Stimulated activated CD8-positive, alpha-beta memory T cell treated with anti-CD3 and anti-CD28 coated beads, Interleukin-7, amount 100 ng/mL, for 1 hour (primary cell): ENCODE data around the gene FRMPD1.
"Not testable (repeated sequence)": the region's sequence is repeated elsewhere in the genome, so short reads cannot be mapped to it uniquely, and the experiment has no call there.

Experiments
- DNase-seq, 2 donors: peaks; one replicate each; pipeline ENCODE4 v3.0.0-alpha.2; 2020; ENCODE audit warnings: low read depth in 2 of 2

The FRMPD1 gene

DNA sequence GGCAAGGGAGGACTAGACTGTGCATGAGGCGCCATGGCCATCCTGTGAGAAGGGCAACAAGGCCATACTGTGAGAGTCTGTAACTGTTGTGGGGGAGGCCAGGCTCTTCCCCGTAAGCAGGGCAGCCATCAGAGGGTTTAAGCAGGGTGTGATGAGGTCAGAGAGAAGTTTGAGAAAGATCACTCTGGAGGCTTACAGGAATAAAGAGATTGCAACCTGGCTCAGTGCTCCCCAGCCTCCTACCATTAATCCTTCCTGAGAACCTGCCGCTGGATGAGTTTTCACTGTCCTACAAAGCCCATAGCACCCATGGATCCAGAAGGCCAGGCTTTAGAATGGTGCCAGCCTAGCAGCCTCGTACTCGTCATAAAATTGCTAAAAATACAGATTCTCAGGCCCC lies 88.5 kb downstream of the FRMPD1 start:
- DNase-seq: no peak

DNA sequence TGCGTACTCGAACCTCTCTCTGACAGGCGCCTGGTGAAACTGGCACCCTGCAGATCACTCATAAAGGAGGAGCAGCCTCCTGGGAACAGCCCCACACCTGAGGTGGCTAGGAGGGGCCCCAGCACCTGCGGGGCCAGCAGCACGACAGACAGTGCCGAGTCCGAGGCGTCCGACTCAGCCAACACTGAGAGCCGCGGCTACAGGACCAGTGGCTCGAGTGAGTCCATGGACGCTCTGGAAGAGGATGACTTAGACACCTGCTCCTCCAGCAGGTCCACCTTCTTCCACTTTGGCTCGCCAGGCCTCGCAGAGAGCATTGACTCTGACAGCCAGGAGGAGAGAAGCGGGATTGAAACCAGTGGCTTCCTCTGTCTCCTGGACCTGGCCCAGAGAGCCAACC lies 89.4 kb downstream of the FRMPD1 start:
- DNase-seq: no peak

DNA sequence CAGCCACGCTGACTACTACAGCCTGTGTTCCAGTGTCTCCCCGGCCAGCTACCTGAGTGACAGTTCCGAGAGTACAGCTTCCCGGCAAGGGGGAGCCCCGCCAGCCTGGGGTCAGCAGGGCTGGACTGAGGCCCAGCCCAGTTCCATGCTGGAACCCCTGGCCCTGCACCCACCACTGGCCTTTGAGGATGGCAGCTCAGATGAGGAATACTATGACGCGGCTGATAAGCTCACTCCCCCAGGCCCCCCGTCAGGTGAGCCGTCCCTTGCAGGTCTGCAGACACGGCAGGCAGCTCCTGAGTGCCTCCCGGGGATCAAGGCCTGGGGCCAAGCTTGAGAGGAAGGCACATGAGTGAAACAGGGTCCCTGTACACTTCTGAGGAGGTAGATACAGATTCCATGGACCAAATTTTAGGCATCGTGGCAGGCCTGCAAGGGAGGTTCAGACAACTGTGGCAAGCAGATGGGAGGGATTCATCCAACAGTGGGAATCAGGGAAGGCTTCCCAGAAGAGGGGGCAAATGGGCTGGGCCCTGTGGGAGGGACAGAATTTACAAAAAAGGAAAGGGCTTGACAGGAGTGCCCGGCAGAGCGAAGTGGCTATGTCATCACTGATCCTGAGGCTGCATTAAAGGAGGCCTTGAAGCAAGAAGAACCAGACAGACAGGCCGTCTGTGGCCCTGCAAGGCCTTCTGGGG lies 90.0 kb downstream of the FRMPD1 start:
- no peak for DNase-seq

DNA sequence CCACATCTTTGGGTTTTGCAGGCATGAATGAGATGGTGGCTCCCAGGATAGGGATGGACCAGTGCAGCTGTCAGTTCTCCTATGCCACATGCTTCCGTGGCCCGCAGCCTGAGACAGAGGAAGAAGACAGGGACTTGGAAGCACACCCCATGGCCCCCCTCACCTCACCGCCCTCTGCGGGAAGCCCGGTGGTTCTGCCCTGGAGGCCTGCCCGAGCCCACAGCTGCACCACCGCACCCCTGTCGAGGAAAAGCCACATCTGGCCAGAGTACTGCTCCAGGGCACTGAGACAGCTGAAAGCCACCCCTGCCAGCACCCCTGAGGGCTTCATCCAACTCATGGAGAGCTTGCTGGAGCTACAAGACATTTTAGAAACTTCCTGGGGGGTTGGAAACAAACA lies 95.2 kb downstream of the FRMPD1 start:
- no peak for DNase-seq

DNA sequence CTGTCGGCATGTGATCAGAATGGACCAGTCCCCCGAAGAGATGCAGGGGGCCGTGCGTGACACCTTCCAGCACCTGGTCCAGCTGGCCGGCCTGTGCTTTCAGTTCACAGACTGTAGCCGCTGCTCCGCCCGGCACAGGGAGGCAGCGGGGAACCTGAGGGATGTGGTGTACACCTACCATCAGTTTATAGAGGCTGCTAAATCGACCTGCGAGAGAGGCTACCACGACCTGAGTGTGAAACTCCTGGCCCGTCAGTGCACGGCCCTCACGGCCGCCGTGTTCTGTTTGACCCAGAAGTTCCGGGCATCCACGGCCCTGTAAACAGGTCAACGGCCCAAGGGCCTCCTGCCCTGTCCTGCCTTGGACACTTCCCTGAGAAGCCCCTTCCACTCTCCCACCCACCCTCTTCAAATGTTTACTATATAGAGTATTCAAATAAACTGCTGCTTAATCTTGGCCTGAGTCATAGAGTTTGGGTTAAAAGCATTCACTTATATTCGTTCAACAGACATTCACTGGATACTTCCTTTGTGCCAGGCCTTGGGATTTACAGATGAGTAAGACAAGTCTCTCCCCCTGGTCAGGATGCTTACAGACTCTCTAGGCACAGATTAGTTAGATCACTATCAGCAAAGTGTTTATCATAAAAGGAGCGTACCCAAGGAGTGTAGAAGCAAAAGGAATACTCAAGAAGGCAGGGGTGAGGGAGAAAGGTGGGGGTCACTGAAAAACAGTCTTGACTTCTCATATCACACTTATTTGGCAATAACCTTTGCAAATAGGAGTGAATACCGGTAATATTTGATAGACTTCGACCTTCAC lies 95.9 kb downstream of the FRMPD1 start:
- no peak for DNase-seq

DNA sequence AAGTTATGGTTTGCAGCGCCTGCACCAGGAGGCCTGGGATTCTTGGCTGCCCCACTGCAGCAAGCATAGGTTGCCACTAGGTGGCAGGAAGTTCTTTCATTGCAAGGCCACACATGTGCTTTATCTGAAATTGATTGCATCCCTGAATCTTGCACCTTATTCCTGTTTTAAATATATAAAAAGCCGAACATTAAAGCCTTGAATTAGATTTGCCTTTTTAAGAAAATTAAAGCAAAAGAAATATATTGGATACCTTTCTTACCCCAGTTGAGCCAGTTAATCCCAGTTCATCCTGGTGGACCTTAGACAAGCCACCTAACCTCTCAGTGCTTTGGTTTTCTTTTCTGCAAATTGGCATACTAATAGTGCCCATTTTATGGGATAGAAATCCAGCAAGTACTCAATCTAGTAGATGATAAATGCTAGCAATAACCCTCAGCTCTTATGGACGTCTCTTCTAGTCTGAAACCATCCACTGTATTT lies 96.6 kb downstream of the FRMPD1 start:
- DNase-seq: peak in 1 of 2 donors; percentile 14

DNA sequence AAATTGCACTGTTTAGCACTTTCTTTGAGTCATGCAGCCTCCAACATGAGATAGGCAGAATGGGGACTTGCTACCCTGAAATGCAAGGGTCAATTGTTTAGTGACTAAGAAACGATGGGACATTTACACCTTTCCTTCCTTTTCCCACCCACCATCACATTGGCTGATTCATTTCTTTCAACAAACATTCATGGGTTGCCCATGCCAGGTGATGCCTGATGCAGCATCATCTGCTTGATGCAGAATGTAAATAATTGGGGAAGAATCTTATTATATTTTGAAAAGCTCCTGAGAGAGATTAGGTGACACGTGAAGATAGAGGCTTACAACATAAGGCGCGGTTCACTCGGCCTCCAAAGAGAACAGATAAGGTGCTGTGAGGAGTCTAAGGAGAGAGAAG lies 98.4 kb downstream of the FRMPD1 start:
- DNase-seq: no peak

DNA sequence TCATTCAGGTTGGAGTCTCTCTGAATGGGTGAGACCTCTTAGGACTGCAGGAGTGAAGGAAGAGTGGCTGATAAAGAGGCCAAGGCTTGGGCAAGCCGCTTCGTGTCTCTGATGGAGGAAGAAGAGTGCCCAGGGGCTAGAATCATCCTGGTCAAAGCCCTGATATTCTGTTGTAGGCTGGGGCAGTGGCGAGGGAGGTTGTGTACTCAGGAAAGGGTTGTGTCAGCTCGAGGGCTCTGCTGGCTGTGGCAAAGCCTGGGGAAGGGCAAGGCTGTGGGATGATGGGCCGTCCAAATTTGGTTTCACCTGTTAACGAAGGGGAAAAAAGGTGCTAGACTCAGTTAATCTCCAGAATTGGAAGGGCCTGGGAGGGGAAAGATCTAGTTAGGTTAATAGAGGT lies 100.4 kb downstream of the FRMPD1 start:
- DNase-seq: no peak

DNA sequence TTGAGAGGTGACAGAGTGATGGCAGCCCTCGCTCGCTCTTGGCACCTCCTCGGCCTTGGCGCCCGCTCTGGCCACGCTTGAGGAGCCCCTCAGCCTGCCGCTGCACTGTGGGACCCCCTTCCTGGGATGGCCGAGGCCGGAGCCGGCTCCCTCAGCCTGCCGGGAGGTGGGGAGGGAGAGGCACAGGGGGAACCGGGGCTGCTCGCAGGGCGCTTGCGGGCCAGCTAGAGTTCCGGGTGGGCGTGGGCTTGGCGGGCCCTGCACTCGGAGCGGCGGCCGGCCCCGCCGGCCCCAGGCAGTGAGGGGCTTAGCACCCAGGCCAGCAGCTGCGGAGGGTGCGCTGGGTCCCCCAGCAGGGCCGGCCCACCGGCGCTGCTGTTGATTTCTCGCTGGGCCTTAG lies 101.0 kb downstream of the FRMPD1 start:
- not testable (repeated sequence) for DNase-seq

DNA sequence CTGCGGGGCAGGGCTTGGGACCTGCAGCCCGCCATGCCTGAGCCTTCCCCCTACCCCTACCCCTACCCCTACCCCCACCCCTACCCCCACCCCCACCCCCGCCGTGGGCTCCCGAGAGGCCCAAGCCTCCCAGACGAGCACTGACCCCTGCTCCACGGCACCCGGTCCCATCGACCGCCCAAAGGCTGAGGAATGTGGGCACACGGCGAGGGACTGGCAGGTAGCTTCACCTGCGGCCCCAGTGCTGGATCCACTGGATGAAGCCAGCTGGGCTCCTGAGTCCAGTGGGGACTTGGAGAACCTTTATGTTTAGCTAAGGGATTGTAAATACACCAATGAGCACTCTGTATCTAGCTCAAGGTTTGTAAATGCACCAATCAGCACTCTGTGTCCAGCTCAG lies 101.4 kb downstream of the FRMPD1 start:
- DNase-seq: not testable (repeated sequence)

DNA sequence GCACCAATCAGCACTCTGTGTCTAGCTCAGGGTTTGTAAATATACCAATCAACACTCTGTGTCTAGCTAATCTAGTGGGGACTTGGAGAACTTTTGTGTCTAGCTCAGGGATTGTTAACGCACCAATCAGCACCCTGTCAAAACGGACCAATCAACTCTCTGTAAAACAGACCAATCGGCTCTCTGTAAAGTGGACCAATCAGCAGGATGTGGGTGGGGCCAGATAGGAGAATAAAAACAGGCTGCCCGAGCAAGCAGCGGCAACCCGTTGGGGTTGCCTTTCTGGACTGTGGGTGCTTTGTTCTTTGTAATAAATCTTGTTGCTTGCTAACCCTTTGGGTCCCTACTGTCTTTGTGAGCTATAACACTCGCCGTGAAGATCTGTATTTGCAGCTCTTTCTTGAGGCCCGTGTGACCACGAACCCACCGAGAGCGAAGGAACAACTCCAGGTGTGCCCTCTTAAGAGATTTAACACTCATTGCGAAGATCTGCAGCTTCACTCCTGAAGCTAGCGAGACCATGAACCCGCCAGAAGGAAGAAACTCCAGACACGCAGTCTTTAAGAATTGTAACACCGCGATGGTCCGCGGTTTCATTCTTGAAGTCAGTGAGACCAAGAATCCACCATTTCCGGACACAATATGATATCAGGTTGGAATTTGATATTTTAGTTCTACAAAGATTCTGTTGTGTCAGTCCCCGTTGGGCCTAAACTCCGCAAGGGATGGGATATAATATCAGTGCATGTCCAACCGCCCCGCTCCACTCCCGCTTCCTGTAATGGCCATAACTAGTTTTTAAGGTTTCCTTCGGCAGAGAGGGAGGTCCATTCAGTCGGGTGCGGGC lies 102.1 kb downstream of the FRMPD1 start:
- no peak for DNase-seq

DNA sequence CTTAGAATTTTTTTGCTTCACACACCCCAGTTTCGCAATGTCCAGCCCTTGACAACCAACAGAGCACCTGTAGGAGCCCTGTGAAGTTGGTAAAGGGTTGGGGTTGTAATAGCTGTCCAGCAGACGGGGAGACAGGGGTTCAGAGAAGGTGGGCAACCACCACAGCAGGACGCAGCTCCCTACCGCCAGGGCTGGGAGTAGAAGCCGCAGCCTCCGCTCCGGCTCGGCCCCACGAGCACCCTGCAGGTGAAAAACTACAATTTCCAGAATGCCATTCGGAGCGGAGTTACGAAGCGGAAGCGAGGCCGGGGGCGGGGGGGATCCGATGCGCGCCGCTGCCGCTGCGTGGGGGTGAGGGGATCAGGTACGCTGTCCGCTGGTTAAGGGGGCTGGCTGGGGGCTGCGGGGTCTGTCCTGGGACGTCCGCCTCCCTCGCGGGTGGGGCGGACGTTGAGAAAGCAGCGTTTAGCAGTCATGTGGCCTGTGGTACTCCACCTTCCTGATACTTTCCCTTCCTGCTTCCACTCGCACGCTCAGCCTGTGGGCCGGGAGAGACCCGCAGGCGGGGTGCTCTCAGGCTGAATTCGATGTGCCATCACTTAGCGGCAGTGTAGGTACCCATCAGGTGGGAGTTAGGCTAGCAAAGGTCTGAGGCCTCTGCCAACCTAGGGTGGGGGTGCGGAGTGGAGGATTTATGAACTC lies 102.9 kb downstream of the FRMPD1 start, which contains the start of gene TRMT10B:
TSS of gene TRMT10B (plus strand) at position 317 of the 702 bp plus-strand sequence. CDS start 8,127 bp downstream, outside the sequence.
- peak; percentile 20 to 32 for DNase-seq

DNA sequence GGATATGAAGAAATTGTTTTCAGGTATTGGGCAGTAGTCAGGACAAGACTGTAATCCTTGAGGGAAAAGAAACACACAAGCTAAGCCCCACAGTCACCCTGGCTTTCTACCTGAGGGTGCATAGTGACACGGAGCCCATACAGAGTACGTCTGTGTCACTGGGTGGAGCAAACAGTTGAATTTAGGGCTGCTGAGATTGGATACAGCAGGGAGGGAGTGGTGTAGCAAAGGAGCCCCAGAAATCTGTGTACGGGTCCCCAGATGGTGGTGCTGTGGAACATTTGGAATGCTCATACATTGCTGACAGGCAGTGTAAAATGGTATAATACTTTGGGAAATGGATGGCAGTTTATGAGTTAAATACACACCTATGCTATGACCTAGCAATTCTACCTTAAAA lies 108.0 kb downstream of the FRMPD1 start:
- DNase-seq: no peak

DNA sequence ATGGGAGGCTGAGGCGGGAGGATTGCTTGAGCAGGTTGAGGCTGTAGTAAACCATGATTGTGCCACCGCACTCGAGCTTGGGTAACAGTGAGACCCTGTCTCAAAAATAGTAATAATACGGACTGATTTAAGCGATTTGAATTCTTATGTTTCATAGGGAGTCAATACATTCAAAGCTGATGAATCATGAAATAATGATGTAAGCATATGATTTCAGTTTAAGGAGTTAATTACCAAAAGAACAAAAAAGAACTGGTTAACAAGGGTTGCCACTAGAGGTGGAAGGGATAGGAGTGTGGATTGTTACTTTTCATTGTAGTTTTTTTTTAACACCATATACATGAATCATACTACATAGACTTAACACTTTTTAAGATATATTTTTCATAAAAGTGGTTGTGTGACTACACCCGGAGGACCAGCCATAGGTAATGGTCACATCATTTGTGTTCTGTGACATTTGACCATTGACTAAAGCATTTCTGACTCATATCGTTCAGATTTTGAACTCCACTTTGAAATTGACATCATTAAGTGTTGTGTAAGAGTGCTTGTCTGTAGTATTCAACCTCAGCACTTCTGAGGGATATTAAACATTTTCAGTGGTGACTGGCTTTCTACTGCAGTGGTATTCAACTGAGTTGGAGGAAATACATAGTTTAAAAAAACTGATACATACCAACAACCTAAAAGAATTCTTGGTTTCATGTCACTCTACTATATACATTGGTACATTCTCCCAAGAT lies 109.8 kb downstream of the FRMPD1 start:
- DNase-seq: no peak

DNA sequence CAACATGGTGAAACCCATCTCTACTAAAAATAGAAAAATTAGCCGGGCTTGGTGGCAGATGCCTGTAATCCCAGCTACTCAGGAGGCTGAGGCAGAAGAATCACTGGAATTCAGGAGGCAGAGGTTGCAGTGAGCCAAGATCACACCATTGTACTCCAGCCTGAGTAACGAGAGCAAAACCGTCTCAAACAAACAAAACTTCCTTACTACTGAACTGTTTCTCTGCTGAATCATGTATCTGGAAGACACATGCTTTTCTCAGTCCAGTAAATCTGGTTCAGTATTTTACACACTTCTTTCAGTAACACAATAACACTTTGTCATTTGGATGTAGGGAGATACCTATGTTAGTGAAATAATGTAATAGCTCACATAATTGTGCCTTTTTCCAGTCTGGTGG lies 110.8 kb downstream of the FRMPD1 start:
- no peak for DNase-seq

DNA sequence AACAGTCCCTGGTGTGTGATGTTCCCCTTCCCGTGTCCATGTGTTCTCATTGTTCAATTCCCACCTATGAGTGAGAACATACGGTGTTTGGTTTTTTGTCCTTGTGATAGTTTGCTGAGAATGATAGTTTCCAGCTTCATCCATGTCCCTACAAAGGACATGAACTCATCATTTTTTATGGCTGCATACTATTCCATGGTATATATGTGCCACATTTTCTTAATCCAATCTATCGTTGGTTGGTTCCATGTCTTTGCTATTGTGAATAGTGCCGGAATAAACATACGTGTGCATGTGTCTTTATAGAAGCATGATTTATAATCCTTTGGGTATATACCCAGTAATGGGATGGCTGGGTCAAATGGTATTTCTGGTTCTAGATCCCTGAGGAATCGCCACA lies 114.5 kb downstream of the FRMPD1 start:
- DNase-seq: not testable (repeated sequence)

DNA sequence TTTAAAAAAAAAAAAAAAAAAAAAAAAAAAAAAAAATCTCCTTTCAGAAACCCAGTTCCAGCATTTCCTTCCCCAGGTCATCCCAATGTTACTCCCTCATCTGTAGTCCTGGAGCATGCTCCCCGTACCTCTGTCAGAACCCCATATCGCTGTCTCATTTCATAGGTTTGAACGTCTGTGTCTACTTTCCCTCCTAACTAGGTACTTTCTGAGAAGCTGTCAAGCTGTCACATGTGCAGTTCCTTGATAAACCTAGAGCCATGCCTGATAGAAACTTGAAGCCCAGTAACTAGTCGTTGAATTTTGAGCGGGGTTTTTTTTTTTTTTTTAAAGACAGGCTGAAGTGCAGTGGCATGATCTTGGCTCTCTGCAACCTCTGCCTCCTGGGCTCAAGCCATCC lies 118.6 kb downstream of the FRMPD1 start:
- no peak for DNase-seq

DNA sequence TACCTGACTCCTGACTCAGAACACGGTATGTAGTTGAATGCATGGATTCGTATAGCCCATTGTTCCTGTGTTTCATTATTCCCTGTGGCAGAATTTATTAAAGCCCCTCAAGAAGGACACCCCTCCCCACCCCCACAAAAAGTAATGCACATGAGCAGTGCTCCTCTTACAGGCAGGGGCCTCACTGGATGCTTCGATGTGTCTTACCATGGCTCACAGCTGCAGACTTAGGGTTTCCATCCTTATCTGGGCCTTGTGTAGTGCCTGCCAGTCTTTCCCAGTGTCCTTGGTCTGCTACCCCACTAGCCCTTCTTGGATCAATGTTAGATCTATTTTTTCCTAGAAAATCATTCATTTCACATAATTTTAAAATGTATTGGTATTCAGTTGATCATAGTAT lies 119.2 kb downstream of the FRMPD1 start:
- DNase-seq: no peak

DNA sequence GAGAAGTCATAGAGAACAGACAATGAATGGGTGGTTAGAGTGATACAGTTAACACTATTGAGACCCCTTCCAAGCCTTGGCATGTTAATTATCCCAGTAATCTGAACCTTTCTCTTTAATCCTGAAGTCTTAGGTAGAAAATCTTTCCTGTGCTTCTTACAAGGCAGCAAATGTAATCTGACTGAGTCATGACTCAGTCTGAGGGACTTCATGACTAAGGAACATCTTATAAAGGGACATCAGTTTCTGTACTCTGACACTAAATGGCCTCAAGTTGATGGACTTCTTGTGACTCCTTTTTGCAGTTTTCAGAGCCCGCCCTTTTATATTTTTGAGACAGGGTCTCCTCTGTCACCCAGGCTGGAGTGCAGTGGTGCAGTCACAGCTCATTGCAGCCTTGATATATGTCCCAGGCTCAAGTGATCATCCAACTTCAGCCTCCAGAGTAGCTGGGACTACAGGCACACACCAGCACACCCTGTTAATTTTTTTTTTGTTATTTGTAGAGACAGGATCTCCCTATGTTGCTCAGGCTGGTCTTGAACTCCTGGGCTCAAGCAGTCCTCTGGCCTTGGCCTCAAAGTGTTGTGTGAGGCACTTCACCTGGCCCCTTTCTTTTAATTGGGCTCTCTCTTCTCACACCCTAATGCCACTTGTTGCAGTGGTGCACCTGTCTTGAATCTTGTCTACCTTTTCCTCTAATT lies 124.6 kb downstream of the FRMPD1 start:
- DNase-seq: no peak

DNA sequence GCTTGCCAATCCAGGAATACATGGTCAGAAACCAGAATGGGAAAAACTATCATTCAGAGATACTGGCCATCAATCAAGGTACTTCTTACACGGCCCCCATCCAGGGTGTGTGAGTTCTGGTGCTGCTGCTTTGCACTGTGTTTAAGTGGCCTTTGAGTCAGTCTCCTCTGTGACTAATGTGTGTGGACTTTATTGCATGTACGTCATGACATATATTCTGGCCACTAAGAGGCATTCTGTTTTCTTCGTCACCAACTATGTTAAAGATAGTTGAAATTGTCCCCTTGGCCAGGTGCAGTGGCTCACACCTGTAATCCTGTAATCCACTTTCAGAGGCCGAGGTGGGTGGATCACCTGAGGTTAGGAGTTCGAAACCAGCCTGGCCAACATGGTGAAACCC lies 125.6 kb downstream of the FRMPD1 start:
- DNase-seq: no peak
